SK-N-MC (cell line): ENCODE measurements around the gene GGCT.

Experiments
- EZH2 ChIP-seq: fragments of 200-600 bp; sonication (generic); IDR thresholded peaks from one replicate; pipeline ENCODE4 v1.6.1; 2017; ENCODE audit warnings: antibody characterized with exemption
- FOXP2 ChIP-seq: optimal IDR thresholded peaks from 2 replicates; pipeline ENCODE3; 2011; ENCODE audit warnings: mild to moderate bottlenecking, moderate library complexity; ENCODE audit not compliant: insufficient read depth; ENCODE audit errors: extremely low read length, control extremely low read depth
- POLR2AphosphoS5 ChIP-seq: IDR thresholded peaks from 2 replicates; pipeline ENCODE4 v1.6.1; 2012; ENCODE audit warnings: mild to moderate bottlenecking, low read depth, low read length, borderline replicate concordance

GRCh38 chr7:30525429-30525828 lies 20.8 kb upstream of the GGCT start:
- TF ChIP-seq POLR2AphosphoS5 (no peak), EZH2 (no peak), FOXP2 (no peak)
